Mesendoderm (in vitro differentiated cells): Measurements from ENCODE around the gene FN3KRP.

ENCODE experiments used
- DNase-seq: peaks from one replicate; pipeline ENCODE4 v3.0.0; 2013
- H2AK5ac ChIP-seq: 2 replicates; pipeline ENCODE4 v1.6.1; 2013; ENCODE audit warnings: low read length, inconsistent platforms
- H2BK120ac ChIP-seq: 2 replicates; pipeline ENCODE4 v1.6.1; 2013; ENCODE audit warnings: low read depth, mild to moderate bottlenecking, low read length, moderate library complexity, mixed read lengths
- H2BK15ac ChIP-seq: replicated peaks from 2 replicates; pipeline ENCODE4 v1.6.1; 2013; ENCODE audit warnings: low read depth, mild to moderate bottlenecking, moderate library complexity
- H2BK5ac ChIP-seq: 2 replicates; pipeline ENCODE4 v1.6.1; 2013; ENCODE audit warnings: low read length, inconsistent platforms
- H3K18ac ChIP-seq: 2 replicates; pipeline ENCODE4 v1.6.1; 2013; ENCODE audit warnings: mild to moderate bottlenecking, low read length, mixed read lengths
- H3K23ac ChIP-seq: one replicate; pipeline ENCODE4 v1.6.1; 2013; ENCODE audit warnings: low read length
- H3K27ac ChIP-seq: 2 replicates; pipeline ENCODE4 v1.5.1; 2013; ENCODE audit warnings: low read depth, mild to moderate bottlenecking, inconsistent platforms, low read length, moderate library complexity
- H3K27me3 ChIP-seq: 2 replicates; pipeline ENCODE4 v1.6.1; 2013; ENCODE audit warnings: low read length, control low read depth, mild to moderate bottlenecking, inconsistent platforms; ENCODE audit not compliant: insufficient read depth, poor library complexity
- H3K36me3 ChIP-seq: 2 replicates; pipeline ENCODE4 v1.6.1; 2013; ENCODE audit warnings: low read length, inconsistent platforms; ENCODE audit not compliant: control insufficient read depth, insufficient read depth
- H3K4ac ChIP-seq: one replicate; pipeline ENCODE4 v1.6.1; 2013; ENCODE audit warnings: low read depth, mild to moderate bottlenecking, low read length, moderate library complexity
- H3K4me1 ChIP-seq: 2 replicates; pipeline ENCODE4 v1.6.1; 2013; ENCODE audit warnings: low read depth, low read length, inconsistent platforms; ENCODE audit not compliant: control insufficient read depth
- H3K4me2 ChIP-seq: 2 replicates; pipeline ENCODE4 v1.6.1; 2013; ENCODE audit warnings: low read length
- H3K4me3 ChIP-seq: 2 replicates; pipeline ENCODE4 v1.5.1; 2013; ENCODE audit warnings: mild to moderate bottlenecking, low read length
- H3K56ac ChIP-seq: one replicate; pipeline ENCODE4 v1.6.1; 2013; ENCODE audit warnings: low read length
- H3K79me1 ChIP-seq: 2 replicates; pipeline ENCODE4 v1.6.1; 2013; ENCODE audit warnings: low read length, inconsistent platforms
- H3K79me2 ChIP-seq: 2 replicates; pipeline ENCODE4 v1.6.1; 2013; ENCODE audit warnings: mild to moderate bottlenecking, low read length; ENCODE audit not compliant: control insufficient read depth, insufficient read depth
- H3K9ac ChIP-seq: 2 replicates; pipeline ENCODE4 v1.6.1; 2013; ENCODE audit warnings: low read length, inconsistent platforms
- H4K5ac ChIP-seq: one replicate; pipeline ENCODE4 v1.6.1; 2013; ENCODE audit warnings: low read length
- H4K8ac ChIP-seq: one replicate; pipeline ENCODE4 v1.6.1; 2013; ENCODE audit warnings: low read depth, mild to moderate bottlenecking, control low read depth, low read length, moderate library complexity
- WGBS: extraction: QIAGEN DNeasy Blood & Tissue Kit; methylation state at CpG from one replicate; pipeline ENCODE4 v1.1.7; 2013; ENCODE audit warnings: low lambda C conversion rate, missing lambda C conversion rate; ENCODE audit not compliant: insufficient coverage; ENCODE audit errors: extremely low coverage; 5-methylcytosine and 5-hydroxymethylcytosine counted together

Gene FN3KRP

DNA sequence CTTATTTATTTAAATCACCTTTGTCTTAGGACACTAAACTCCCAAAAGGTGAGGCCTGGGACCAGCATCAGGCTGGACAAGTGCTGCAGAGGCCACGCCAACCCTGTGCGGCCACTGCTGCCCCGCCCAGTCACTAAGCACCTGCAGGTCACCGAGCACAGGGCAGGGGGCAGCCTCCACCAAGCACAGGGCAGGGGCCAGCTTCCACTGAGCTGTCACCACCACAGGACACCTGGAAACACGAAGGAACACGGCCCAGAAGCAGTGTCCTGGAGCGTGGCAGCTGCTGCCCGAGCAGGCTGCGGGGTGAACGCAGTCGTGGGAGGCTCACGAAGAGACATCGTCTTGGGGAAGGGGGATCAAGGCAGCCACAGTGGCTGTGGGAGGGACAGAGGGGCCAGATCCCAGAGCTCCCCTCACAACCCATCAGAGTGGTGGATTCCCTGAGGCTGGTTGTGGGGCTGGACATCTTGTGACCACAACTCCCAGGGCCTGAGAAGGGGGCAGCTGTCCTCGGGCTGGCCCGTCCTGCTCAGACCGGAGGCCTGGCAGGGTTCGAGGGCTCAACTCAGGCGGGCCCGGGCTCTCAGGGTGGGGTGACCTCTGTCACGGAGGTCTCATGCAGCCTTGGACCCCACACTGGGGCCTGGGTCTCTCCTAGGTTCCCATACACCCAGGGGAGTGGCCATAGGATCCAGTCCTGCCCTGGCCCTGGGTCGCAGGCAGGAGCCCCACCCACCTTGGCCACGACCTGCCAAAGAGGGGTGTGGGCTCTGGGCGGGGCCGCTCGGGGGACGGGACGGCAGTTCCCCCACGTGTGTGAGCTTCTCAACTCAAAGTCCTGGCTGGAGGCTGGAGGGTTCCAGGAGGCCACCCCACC is 36.7 kb upstream of the FN3KRP start:
- H3K23ac ChIP-seq = no peak overlapping the region
- no CpG with 5 or more reads among the region's 28 CpGs for WGBS
- H3K4me3 ChIP-seq = no peak overlapping the region
- no peak overlapping the region for H2BK5ac ChIP-seq
- H3K9ac ChIP-seq = no peak overlapping the region
- no peak overlapping the region for H2BK120ac ChIP-seq
- no peaks in the 10 kb centered on the region for H3K4me1 ChIP-seq
- H3K4ac ChIP-seq = no peak overlapping the region
- H2AK5ac ChIP-seq = no peak overlapping the region
- H3K36me3 ChIP-seq = no peaks in the 10 kb centered on the region
- no peaks in the 10 kb centered on the region for H3K79me1 ChIP-seq
- H3K27me3 ChIP-seq = no peaks in the 10 kb centered on the region
- no peak overlapping the region for H4K8ac ChIP-seq
- H3K18ac ChIP-seq = no peak overlapping the region
- no peak overlapping the region for H3K27ac ChIP-seq
- no peak overlapping the region for H2BK15ac ChIP-seq
- H4K5ac ChIP-seq = no peak overlapping the region
- no peaks in the 10 kb centered on the region for H3K79me2 ChIP-seq
- no peak overlapping the region for H3K4me2 ChIP-seq
- DNase-seq = peak; percentile 9
- H3K56ac ChIP-seq = no peak overlapping the region

DNA sequence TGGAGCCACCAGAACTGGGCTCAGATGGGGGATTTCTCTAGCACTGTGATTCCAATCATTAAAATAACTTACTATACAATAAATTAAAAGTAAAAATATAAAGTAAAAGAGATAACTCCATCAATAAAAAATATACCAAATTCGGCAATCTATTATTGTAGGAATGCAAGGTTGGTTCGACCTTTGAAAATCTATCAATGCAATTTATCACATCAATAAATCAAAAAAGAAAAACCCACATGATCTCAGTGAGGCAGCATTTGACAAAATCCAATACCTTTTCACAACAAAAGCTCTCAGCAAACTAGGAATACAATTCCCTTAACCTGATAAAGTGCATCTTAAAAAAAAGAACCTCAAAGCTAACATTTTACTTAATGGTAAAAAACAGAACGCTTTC is 35.0 kb upstream of the FN3KRP start:
- Histone ChIP-seq H2AK5ac (no peak overlapping the region), H3K23ac (no peak overlapping the region), H4K8ac (no peak overlapping the region), H3K27ac (no peak overlapping the region), H3K79me2 (no peaks in the 10 kb centered on the region), H3K27me3 (no peaks in the 10 kb centered on the region), H3K4me1 (no peaks in the 10 kb centered on the region), H3K56ac (no peak overlapping the region), H3K79me1 (no peaks in the 10 kb centered on the region), H3K36me3 (no peaks in the 10 kb centered on the region), H3K4me2 (no peak overlapping the region), H2BK120ac (no peak overlapping the region), H3K9ac (no peak overlapping the region), H3K4me3 (no peak overlapping the region), H3K18ac (no peak overlapping the region), H2BK15ac (no peak overlapping the region), H4K5ac (no peak overlapping the region), H3K4ac (no peak overlapping the region), H2BK5ac (no peak overlapping the region)
- WGBS = no CpG with 5 or more reads among the region's 3 CpGs
- DNase-seq = no peak

DNA sequence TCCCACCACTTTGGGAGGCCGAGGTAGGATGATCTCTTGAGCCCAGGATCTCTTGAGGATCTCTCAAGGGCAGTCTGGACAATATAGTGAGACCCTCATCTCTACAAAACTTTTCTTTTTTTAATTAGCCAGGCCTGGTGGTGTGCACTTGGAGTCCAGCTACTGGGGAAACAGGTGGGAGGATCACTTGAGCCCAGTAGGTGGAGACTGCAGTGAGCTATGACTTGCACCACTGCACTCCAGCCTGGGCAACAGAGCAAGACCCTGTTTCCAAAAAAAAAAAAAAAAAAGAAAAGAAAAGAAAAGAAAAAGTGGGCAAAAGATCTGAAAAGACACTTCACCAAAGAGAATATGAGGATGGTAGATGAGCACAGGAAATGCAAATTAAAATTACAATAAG is 33.0 kb upstream of the FN3KRP start:
- H3K36me3 ChIP-seq = no peaks in the 10 kb centered on the region
- no peak overlapping the region for H3K4me3 ChIP-seq
- no peak for DNase-seq
- no peak overlapping the region for H3K27ac ChIP-seq
- no peak overlapping the region for H2BK5ac ChIP-seq
- H4K8ac ChIP-seq = no peak overlapping the region
- H4K5ac ChIP-seq = no peak overlapping the region
- no peak overlapping the region for H3K18ac ChIP-seq
- no peaks in the 10 kb centered on the region for H3K79me2 ChIP-seq
- H3K27me3 ChIP-seq = no peaks in the 10 kb centered on the region
- no peak overlapping the region for H3K4ac ChIP-seq
- H2BK120ac ChIP-seq = no peak overlapping the region
- no peak overlapping the region for H3K9ac ChIP-seq
- H2BK15ac ChIP-seq = no peak overlapping the region
- no peak overlapping the region for H2AK5ac ChIP-seq
- H3K56ac ChIP-seq = no peak overlapping the region
- no peak overlapping the region for H3K4me2 ChIP-seq
- no peaks in the 10 kb centered on the region for H3K4me1 ChIP-seq
- H3K23ac ChIP-seq = no peak overlapping the region
- WGBS = no CpG with 5 or more reads among the region's 1 CpG
- H3K79me1 ChIP-seq = no peaks in the 10 kb centered on the region

DNA sequence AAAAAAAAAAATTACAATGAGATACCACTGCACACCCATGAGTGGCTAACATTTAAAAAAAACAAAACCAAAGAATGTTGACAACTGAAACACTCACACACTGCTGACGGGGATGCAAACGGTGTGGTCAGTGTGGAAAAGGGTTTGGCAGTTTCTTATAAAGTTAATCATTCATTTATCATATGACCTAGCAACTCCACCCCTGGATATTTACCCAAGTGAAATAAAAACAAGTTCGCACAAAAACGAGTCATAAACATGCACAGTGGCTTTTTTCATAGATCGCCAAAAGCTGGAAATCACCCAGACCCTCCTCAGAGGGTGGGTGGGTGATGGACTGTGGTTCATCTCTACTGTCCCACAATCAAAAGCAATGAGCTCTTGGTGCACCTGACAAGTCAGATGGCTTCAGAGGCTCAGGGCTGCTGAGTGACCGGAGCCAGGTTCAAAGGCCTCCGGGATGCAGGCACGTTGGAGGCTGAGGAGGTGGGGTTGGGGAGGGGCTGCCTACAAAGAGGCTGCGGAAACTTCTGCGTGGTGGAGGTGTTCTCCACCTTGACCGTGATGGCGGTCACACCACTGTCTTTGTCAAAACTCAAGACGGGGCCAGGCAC is 32.2 kb upstream of the FN3KRP start:
- no peak overlapping the region for H3K27ac ChIP-seq

DNA sequence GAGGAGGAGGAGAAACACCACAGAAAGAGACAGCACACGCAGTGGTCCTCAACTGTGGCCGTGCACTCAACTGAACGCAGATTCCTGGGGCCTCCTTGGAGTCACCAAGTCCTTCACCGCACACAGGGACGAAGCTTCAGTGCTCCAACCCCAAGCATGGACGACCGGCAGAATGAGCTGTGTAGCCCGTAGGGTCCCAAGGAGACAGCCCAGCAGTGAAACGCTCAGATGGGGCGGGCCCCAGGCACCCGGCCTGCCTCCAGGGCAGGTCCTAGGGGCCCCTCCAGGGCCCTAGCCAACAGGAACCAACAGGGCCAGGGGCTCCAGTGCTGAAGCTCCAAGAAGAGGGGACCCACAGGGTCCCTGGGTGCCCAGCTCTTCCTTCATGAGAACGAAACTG is 31.2 kb upstream of the FN3KRP start:
- Histone ChIP-seq H2BK5ac (no peak overlapping the region), H3K4ac (no peak overlapping the region), H3K18ac (no peak overlapping the region), H3K4me2 (no peak overlapping the region), H2BK15ac (no peak overlapping the region), H3K9ac (no peak overlapping the region), H3K79me2 (no peaks in the 10 kb centered on the region), H2AK5ac (no peak overlapping the region), H4K5ac (no peak overlapping the region), H3K4me3 (no peak overlapping the region), H3K4me1 (no peaks in the 10 kb centered on the region), H4K8ac (no peak overlapping the region), H3K56ac (no peak overlapping the region), H3K27ac (no peak overlapping the region), H3K36me3 (no peaks in the 10 kb centered on the region), H3K23ac (no peak overlapping the region), H3K79me1 (no peaks in the 10 kb centered on the region), H2BK120ac (no peak overlapping the region), H3K27me3 (no peaks in the 10 kb centered on the region)
- DNase-seq = no peak
- WGBS = no CpG with 5 or more reads among the region's 12 CpGs

More for the DNA sequence above, 32.2 kb upstream of the FN3KRP start:
- no peak for DNase-seq
- H3K56ac ChIP-seq = no peak overlapping the region
- no peak overlapping the region for H3K9ac ChIP-seq
- no peak overlapping the region for H2AK5ac ChIP-seq
- H3K4me1 ChIP-seq = no peaks in the 10 kb centered on the region
- no peaks in the 10 kb centered on the region for H3K36me3 ChIP-seq
- no peak overlapping the region for H3K4me2 ChIP-seq
- H2BK120ac ChIP-seq = no peak overlapping the region
- H2BK5ac ChIP-seq = no peak overlapping the region
- H3K4ac ChIP-seq = no peak overlapping the region
- H3K23ac ChIP-seq = no peak overlapping the region
- no peak overlapping the region for H3K18ac ChIP-seq
- no CpG with 5 or more reads among the region's 13 CpGs for WGBS
- no peaks in the 10 kb centered on the region for H3K27me3 ChIP-seq
- no peaks in the 10 kb centered on the region for H3K79me2 ChIP-seq
- H4K8ac ChIP-seq = no peak overlapping the region
- no peak overlapping the region for H3K4me3 ChIP-seq
- H2BK15ac ChIP-seq = no peak overlapping the region
- H3K79me1 ChIP-seq = no peaks in the 10 kb centered on the region
- no peak overlapping the region for H4K5ac ChIP-seq
